HepG2 (cell line): ENCODE data around the gene GMFB. TPM values are rescaled to one million over a fixed set of nuclear protein-coding genes. Genes with fewer than 3 reads are reported as not detected.
"Not testable (repeated sequence)": the region's sequence is repeated elsewhere in the genome, so short reads cannot be mapped to it uniquely, and the experiment has no call there.

Experiments
- ATAC-seq: fragments of 200-7000 bp; cut with Tn5 transposase; 3 replicates; pipeline ENCODE4 v1.9.1; 2020; ENCODE audit warnings: mild to moderate bottlenecking, moderate library complexity
- BruUV-seq: library from RNA; stranded (reverse); fragments of 400-500 nt; replicated peaks from 2 replicates; lab custom pipeline; 2021; lab: Mats Ljungman, UMichigan
- CTCF ChIA-PET: fragments of 300-600 bp; formaldehyde crosslinking; extraction: SDS; loops from one replicate; lab custom pipeline; 2021; ENCODE audit warnings: low total read pairs, inconsistent platforms, low intra/inter-chr PET ratio; lab: Yijun Ruan, JAX
- POLR2A ChIA-PET: fragments of 350-600 bp; sonication (Branson Sonifier 250); formaldehyde crosslinking; loops from one replicate; lab custom pipeline; 2020; ENCODE audit warnings: antibody characterized with exemption, inconsistent platforms; lab: Yijun Ruan, JAX
- DNase-seq: peaks from one replicate; pipeline ENCODE4 v3.0.0-alpha.2; 2015; ENCODE audit warnings: low spot score
- FAIRE-seq: peaks from 3 replicates; lab custom pipeline; 2011; peaks lifted over from hg19 to GRCh38; lab: Jason Lieb, UNC
- H2AFZ ChIP-seq: one replicate; pipeline ENCODE4 v1.6.1; 2011; ENCODE audit warnings: low read length, inconsistent platforms
- H3K27ac ChIP-seq: fragments of 300-600 bp; 3 replicates; pipeline ENCODE4 v1.8.0; 2011; ENCODE audit warnings: mixed run types, mild to moderate bottlenecking, mixed read lengths, low read length, inconsistent platforms; ENCODE audit not compliant: insufficient read depth; ENCODE audit errors: extremely low read length
- H3K27me3 ChIP-seq, 2 experiments: fragments of 200-600 bp in 1 of 2; 2 replicates in 1 of 2; 3 replicates in 1 of 2; pipeline versions ENCODE4 v1.6.0 to v1.8.0; 2011; ENCODE audit warnings: low read length in 2 of 2, mild to moderate bottlenecking in 2 of 2, moderate library complexity in 2 of 2, inconsistent platforms in 1 of 2; ENCODE audit not compliant: insufficient read depth in 2 of 2, control insufficient read depth in 1 of 2
- H3K36me3 ChIP-seq, 2 experiments: fragments of 200-600 bp in 1 of 2; replicated peaks in 1 of 2; 2 replicates in 1 of 2; 3 replicates in 1 of 2; pipeline versions ENCODE4 v1.5.1 to v1.8.0; 2011; ENCODE audit warnings: low read length in 2 of 2, inconsistent platforms in 1 of 2; ENCODE audit not compliant: insufficient read depth in 2 of 2, control insufficient read depth in 1 of 2
- H3K4me1 ChIP-seq: 2 replicates; pipeline ENCODE4 v1.5.1; 2012; ENCODE audit warnings: low read length, inconsistent platforms; ENCODE audit not compliant: insufficient read depth
- H3K4me2 ChIP-seq: 2 replicates; pipeline ENCODE4 v1.6.0; 2011; ENCODE audit warnings: low read depth, low read length, inconsistent platforms
- H3K4me3 ChIP-seq, 3 experiments: fragments of 200-600 bp in 1 of 3; sonication (generic), shearing (Covaris generic) in 1 of 3; replicated peaks in 1 of 3; 2 replicates each; pipeline ENCODE4 v1.5.1; 2011 to 2016; ENCODE audit warnings: low read length in 3 of 3, inconsistent platforms in 2 of 3, low read depth in 2 of 3, mild to moderate bottlenecking in 2 of 3, control low read depth in 1 of 3, mixed read lengths in 1 of 3; ENCODE audit not compliant: insufficient read depth in 1 of 3
- H3K79me2 ChIP-seq: one replicate; pipeline ENCODE4 v1.6.1; 2011; ENCODE audit warnings: low read length, inconsistent platforms; ENCODE audit not compliant: insufficient read depth
- H3K9ac ChIP-seq: 2 replicates; pipeline ENCODE4 v1.6.0; 2011; ENCODE audit warnings: mild to moderate bottlenecking, low read depth, low read length, inconsistent platforms; ENCODE audit not compliant: insufficient read depth
- H3K9me3 ChIP-seq: 2 replicates; pipeline ENCODE4 v1.5.1; 2012; ENCODE audit warnings: mild to moderate bottlenecking, low read length
- H4K20me1 ChIP-seq: 2 replicates; pipeline ENCODE4 v1.6.0; 2011; ENCODE audit warnings: inconsistent platforms, mild to moderate bottlenecking, low read length, moderate library complexity; ENCODE audit not compliant: insufficient read depth
- HNRNPK ChIP-seq: fragments of 200-400 bp; formaldehyde crosslinking; IDR thresholded peaks from 2 replicates; pipeline ENCODE4 v1.6.1; 2018; ENCODE audit warnings: low read length, low read depth, moderate library complexity, mild to moderate bottlenecking; ENCODE audit not compliant: poor library complexity, severe bottlenecking
- MTF1 ChIP-seq: sonication (generic); formaldehyde crosslinking; IDR thresholded peaks from 2 replicates; pipeline ENCODE4 v1.5.0; 2020; ENCODE audit warnings: missing genetic modification reagents
- PCBP1 ChIP-seq: fragments of 200-400 bp; formaldehyde crosslinking; IDR thresholded peaks from 2 replicates; pipeline ENCODE4 v1.6.1; 2017; ENCODE audit warnings: mild to moderate bottlenecking, low read depth, low read length, borderline replicate concordance
- ZNF770 ChIP-seq: sonication (generic); formaldehyde crosslinking; IDR thresholded peaks from 2 replicates; pipeline ENCODE4 v1.5.0; 2020; ENCODE audit warnings: mild to moderate bottlenecking, missing genetic modification reagents
- WGBS: methylation state at CpG from one replicate; pipeline ENCODE4 v1.1.6; 2017; ENCODE audit warnings: low lambda C conversion rate; 5-methylcytosine and 5-hydroxymethylcytosine counted together
- in situ Hi-C: cut with HindIII; loops from 2 replicates; pipeline ENCODE4 v1.10.0; 2017; ENCODE audit warnings: low pct_unique_long_range_greater_than_20kb; ENCODE audit not compliant: extremely low pct_ligation_motif_present
- intact Hi-C: fragments of 100-400 bp; cut with micrococcal nuclease; formaldehyde crosslinking; loops from one replicate; pipeline ENCODE4 v1.10.0; 2022; ENCODE audit not compliant: unreplicated experiment
- polyA plus RNA-seq, 8 experiments: library from polyadenylated mRNA; depleted of rRNA in 3 of 8; stranded (reverse) in 7 of 8; unstranded in 1 of 8; fragments of >200 nt; fragmentation: Illumina TruSeq in 4 of 8; extraction: Trizol in 4 of 8; gene quantifications; 2 replicates each; pipeline versions ENCODE4 v1.2.1 to v1.2.3, GENCODE V29; 2011 to 2016; ENCODE audit warnings: low read depth in 4 of 8, missing spikeins in 1 of 8, mixed read lengths in 1 of 8; ENCODE audit not compliant: insufficient read depth in 1 of 8
- total RNA-seq, 5 experiments: library from RNA; depleted of rRNA; stranded (reverse); fragments of >200 nt; fragmentation: Illumina TruSeq; extraction: Trizol; gene quantifications; 2 replicates each; pipeline ENCODE4 v1.2.3, GENCODE V29; 2016; ENCODE audit warnings: low read depth in 1 of 5
- TF ChIP-seq, protein P1 (sequence below): IDR thresholded peaks from 2 replicates; pipeline ENCODE4 v1.6.1; 2016; ENCODE audit warnings: missing compliant biosample characterization, missing genetic modification reagents, borderline replicate concordance

Gene GMFB
- total and polyA plus RNA-seq, 2 of the 13 experiments (the other 11 are each of a cell fraction or from before 2014, with no cell fraction given) = 17.3 to 68.2 TPM

DNA sequence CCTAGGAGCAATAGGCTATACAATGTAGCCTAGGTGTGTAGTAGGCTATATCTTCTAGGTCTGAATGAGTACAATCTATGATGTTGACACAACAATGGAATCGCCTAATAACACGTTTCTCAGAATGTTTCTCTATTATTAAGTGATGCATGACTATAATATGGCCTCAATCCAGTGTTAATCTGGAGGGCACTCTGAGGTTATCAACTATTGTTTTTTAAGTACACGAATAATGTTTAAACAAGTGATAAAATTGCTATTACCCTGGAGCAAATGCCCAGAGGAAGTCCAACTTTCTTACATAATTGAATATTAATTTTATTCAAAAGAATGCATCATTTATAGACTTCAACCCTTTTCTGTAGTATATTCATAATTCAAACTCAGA lies 31.2 kb downstream of the GMFB start (continued):
- TF ChIP-seq, protein P1, sequence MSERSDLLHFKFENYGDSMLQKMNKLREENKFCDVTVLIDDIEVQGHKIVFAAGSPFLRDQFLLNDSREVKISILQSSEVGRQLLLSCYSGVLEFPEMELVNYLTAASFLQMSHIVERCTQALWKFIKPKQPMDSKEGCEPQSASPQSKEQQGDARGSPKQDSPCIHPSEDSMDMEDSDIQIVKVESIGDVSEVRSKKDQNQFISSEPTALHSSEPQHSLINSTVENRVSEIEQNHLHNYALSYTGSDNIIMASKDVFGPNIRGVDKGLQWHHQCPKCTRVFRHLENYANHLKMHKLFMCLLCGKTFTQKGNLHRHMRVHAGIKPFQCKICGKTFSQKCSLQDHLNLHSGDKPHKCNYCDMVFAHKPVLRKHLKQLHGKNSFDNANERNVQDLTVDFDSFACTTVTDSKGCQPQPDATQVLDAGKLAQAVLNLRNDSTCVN (CRISPR knock-in tag) = no peak
- TF ChIP-seq MTF1 = no peak
- TF ChIP-seq, all 625 proteins: peak for 0

- ATAC-seq, FAIRE-seq: not testable (repeated sequence)
- POLR2A ChIA-PET = interaction anchor here (0.6 kb wide), 1 partner anchor 76 kb away, joined by 3 read pairs; no protein-coding TSS in a partner anchor
Observed at GRCh38 chr14:54456820-54457608, 31.8 kb downstream of the GMFB start.

More at GRCh38 chr14:54456820-54457608, 31.8 kb downstream of the GMFB start:
- Histone ChIP-seq H3K4me1 (peaks cover 28% of the 10 kb centered on the region), H3K4me2 (peak overlapping the region; percentile 36; the same call in 1 of the 2 replicates), H3K9me3 (peaks cover 16% of the 10 kb centered on the region)
- H3K79me2 ChIP-seq, H4K20me1 ChIP-seq, DNase-seq, H2AFZ ChIP-seq, intact Hi-C loops, H3K4me3 ChIP-seq, BruUV-seq, H3K27me3 ChIP-seq, CTCF ChIA-PET, H3K27ac ChIP-seq, in situ Hi-C loops, H3K9ac ChIP-seq, H3K36me3 ChIP-seq: not testable (repeated sequence)
- 0% methylated on average over 1 of the region's 1 CpG for WGBS
- peak; percentile 91 for TF ChIP-seq ZNF770 (CRISPR knock-in tag)
- TF ChIP-seq HNRNPK = peak; percentile 92
- TF ChIP-seq PCBP1 = 0 out of 2 replicates have a peak, but pooled peaks have one; percentile 30
- TF ChIP-seq, all 625 proteins: peak for 3; not testable (repeated sequence) for 622
